GM19372 (cell line): ENCODE measurements around the gene RPS27L.
"Not testable (repeated sequence)": the region's sequence is repeated elsewhere in the genome, so short reads cannot be mapped to it uniquely, and the experiment has no call there.

ENCODE experiments used
- ATAC-seq: cut with Tn5 transposase; IDR thresholded peaks from one replicate; pipeline ENCODE4 v1.9.1; 2021; ENCODE audit warnings: mild to moderate bottlenecking, low read depth, moderate library complexity; ENCODE audit not compliant: unreplicated experiment

The RPS27L gene

DNA sequence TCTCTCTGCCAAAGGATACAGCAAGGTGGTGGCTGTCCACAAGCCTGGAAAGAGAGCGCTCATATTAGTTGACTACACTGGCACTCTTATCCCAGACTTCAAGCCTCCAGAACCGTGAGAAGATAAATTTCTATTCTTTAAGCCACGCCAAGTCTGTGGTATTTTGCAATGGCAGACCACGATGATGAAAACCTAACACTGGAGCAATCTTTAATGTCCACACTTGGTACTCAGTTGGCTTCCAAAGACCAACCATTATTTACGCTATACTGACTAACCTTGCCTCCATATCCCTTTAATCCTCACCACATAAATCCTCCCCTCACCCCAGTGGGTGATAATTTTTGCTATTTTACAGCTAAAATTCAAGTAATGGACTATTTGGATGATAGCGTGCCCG lies 52.5 kb downstream of the RPS27L start:
- no peak for ATAC-seq

- no peak for ATAC-seq
These were observed 53.9 kb downstream of the RPS27L start for GRCh38 chr15:63103416-63103815.

- not testable (repeated sequence) for ATAC-seq
These were observed 57.7 kb downstream of the RPS27L start for GRCh38 chr15:63099581-63099980.

DNA sequence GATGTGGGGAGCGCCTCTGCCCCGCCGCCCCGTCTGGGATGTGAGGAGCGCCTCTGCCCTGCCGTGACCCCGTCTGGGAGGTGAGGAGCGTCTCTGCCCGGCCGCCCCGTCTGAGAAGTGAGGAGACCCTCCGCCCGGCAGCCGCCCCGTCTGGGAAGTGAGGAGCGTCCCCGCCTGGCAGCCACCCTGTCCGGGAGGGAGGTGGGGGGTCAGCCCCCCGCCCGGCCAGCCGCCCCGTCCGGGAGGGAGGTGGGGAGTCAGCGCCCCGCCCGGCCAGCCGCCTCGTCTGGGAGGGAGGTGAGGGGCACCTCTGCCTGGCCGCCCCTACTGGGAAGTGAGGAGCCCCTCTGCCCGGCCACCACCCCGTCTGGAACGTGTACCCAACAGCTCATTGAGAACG lies 58.4 kb downstream of the RPS27L start:
- not testable (repeated sequence) for ATAC-seq
